H1 (cell line): ENCODE results near the gene HSD17B8. TPM values are rescaled to one million over a fixed set of nuclear protein-coding genes. Genes with fewer than 3 reads are reported as not detected.

Experiments used
- ATF3 ChIP-seq: IDR thresholded peaks from 2 replicates; pipeline ENCODE4 v1.6.1; 2011; ENCODE audit warnings: low read depth, mild to moderate bottlenecking, low read length; ENCODE audit not compliant: insufficient read depth
- BACH1 ChIP-seq: IDR thresholded peaks from 2 replicates; pipeline ENCODE4 v1.6.1; 2012; ENCODE audit warnings: low read length, improper control_type of control experiment
- BCL11A ChIP-seq, 2 experiments: IDR thresholded peaks; one replicate each; pipeline ENCODE4 v1.6.1; 2011; ENCODE audit warnings: low read depth in 2 of 2, low read length in 2 of 2, mild to moderate bottlenecking in 2 of 2
- CEBPB ChIP-seq: IDR thresholded peaks from 2 replicates; pipeline ENCODE4 v1.6.1; 2012; ENCODE audit warnings: low read depth, low read length
- CHD1 ChIP-seq: IDR thresholded peaks from 2 replicates; pipeline ENCODE4 v1.6.1; 2012; ENCODE audit warnings: low read depth, low read length, improper control_type of control experiment
- FOSL1 ChIP-seq: IDR thresholded peaks from 2 replicates; pipeline ENCODE4 v1.6.1; 2011; ENCODE audit warnings: mild to moderate bottlenecking, low read depth, low read length, moderate library complexity; ENCODE audit not compliant: insufficient read depth
- GTF2F1 ChIP-seq: IDR thresholded peaks from 2 replicates; pipeline ENCODE4 v1.6.1; 2012; ENCODE audit warnings: low read depth, low read length, improper control_type of control experiment, borderline replicate concordance
- JUND ChIP-seq: IDR thresholded peaks from 2 replicates; pipeline ENCODE4 v1.6.1; 2011; ENCODE audit warnings: mild to moderate bottlenecking, improper control_type of control experiment, low read length
- MAFK ChIP-seq: IDR thresholded peaks from 2 replicates; pipeline ENCODE4 v1.6.1; 2012; ENCODE audit warnings: low read depth, mild to moderate bottlenecking, improper control_type of control experiment, low read length
- POU5F1 ChIP-seq: IDR thresholded peaks from 2 replicates; pipeline ENCODE4 v1.6.1; 2011; ENCODE audit warnings: low read depth, mild to moderate bottlenecking, low read length, moderate library complexity
- RAD21 ChIP-seq, 2 experiments: IDR thresholded peaks in 1 of 2; conservative IDR thresholded peaks in 1 of 2; 2 replicates each; pipeline ENCODE4 v1.6.1; 2011; ENCODE audit warnings: low read depth in 2 of 2, low read length in 2 of 2, improper control_type of control experiment in 1 of 2, inconsistent platforms in 1 of 2, mild to moderate bottlenecking in 1 of 2, moderate library complexity in 1 of 2
- RBBP5 ChIP-seq: IDR thresholded peaks from 2 replicates; pipeline ENCODE4 v1.7.1; 2012; ENCODE audit warnings: low read depth, mild to moderate bottlenecking, inconsistent platforms, low read length, moderate library complexity, borderline replicate concordance
- SAP30 ChIP-seq: fragments of 300-600 bp; sonication (generic); IDR thresholded peaks from 2 replicates; pipeline ENCODE4 v1.7.1; 2012; ENCODE audit warnings: low read length, moderate library complexity, mild to moderate bottlenecking, inconsistent platforms; ENCODE audit not compliant: insufficient read depth, insufficient replicate concordance
- SP1 ChIP-seq: IDR thresholded peaks from 2 replicates; pipeline ENCODE4 v1.6.1; 2011; ENCODE audit warnings: low read depth, low read length
- SP2 ChIP-seq: IDR thresholded peaks from 2 replicates; pipeline ENCODE4 v1.6.1; 2012; ENCODE audit warnings: mild to moderate bottlenecking, low read length, inconsistent platforms
- TAF1 ChIP-seq: IDR thresholded peaks from 2 replicates; pipeline ENCODE4 v1.6.1; 2011; ENCODE audit warnings: mild to moderate bottlenecking, low read depth, low read length
- TBP ChIP-seq: IDR thresholded peaks from 2 replicates; pipeline ENCODE4 v1.6.1; 2011; ENCODE audit warnings: low read depth, low read length, improper control_type of control experiment
- USF2 ChIP-seq: IDR thresholded peaks from 2 replicates; pipeline ENCODE4 v1.6.1; 2011; ENCODE audit warnings: low read length, improper control_type of control experiment
- YY1 ChIP-seq: IDR thresholded peaks from 2 replicates; pipeline ENCODE4 v1.6.1; 2011; ENCODE audit warnings: low read depth, mild to moderate bottlenecking, low read length
- polyA plus RNA-seq, 7 experiments: library from polyadenylated mRNA; depleted of rRNA in 3 of 7; stranded (reverse) in 5 of 7; unstranded in 2 of 7; fragments of >200 nt in 5 of 7; fragments of 200-250 nt in 2 of 7; gene quantifications; 1 replicate in 5 of 7; 2 replicates in 1 of 7; 4 replicates in 1 of 7; pipeline versions ENCODE4 v1.2.1 to v1.2.3, GENCODE V29; 2011 to 2013; ENCODE audit warnings: missing spikeins in 2 of 7, mixed read lengths in 2 of 7
- total RNA-seq: library from RNA; stranded (reverse); fragmentation: NEBNext Ultra II Directional; extraction: Animal tissue kit (Norgen Biotek cat#: 25700); gene quantifications from 2 replicates; pipeline ENCODE4 v1.2.1, GENCODE V29; 2021
- TF ChIP-seq, protein P1 (sequence below), 3 experiments: IDR thresholded peaks; 1 replicate in 2 of 3; 2 replicates in 1 of 3; pipeline versions ENCODE4 v1.5.1 to v1.6.1; 2011; ENCODE audit warnings: low read length in 3 of 3, mild to moderate bottlenecking in 3 of 3, inconsistent platforms in 2 of 3, low read depth in 1 of 3, moderate library complexity in 1 of 3; ENCODE audit not compliant: insufficient read depth in 1 of 3; ENCODE audit errors: control extremely low read depth in 1 of 3

Gene HSD17B8
- total and polyA plus RNA-seq, 2 of the 8 experiments (the other 6 are each of a cell fraction or from before 2014, with no cell fraction given) = 3.3 to 17.1 TPM

DNA sequence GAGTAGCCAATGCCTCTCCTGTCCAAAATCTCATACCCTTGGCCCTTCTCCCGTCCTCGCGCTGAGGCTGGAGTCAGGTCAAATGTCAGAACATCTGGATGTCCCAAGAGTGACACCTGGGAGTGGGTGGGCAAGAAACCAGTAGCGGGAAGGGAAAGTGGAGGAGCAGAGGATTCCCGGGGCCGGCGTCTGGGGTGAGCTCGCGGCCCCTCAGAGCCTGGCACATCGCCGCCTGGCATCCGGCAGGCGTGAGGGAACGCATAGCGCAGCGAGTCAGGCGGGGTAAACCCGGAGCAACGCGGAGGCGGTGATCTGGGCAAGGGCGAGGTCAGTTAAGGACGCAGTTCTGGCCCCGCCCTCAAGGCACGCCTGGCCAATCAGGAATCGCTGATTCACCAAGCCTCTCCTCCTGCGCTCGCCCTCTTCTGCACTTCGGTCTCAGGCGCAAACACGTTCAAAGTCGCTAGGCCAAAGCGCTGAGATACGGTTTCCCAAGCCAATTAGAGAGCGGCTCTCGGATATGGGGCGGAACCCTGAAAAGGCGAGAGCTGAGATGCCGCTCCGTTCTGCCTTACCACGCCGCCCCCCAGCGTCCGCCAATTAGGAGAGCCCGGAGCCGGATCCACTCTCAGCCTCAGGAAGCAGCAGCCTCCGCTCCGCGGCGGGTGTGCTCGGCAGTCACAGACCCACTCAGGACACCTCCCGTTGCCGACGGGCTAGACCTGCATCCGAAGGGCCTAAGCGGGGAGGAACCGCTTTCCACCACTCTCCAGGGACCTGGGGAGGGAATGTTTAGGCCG is 44.7 kb downstream of the HSD17B8 start (continued):
- TF ChIP-seq RAD21 (IDR thresholded peaks at IDR 0.05 in 1 of 2, conservative IDR thresholded peaks at IDR 0.05 in 1 of 2; ENCODE audit: low read depth in 2 of 2, low read length in 2 of 2) (peak; percentile 6 to 22; a peak in 1 of 4 replicates), YY1 (no peak), BACH1 (0 out of 2 replicates have a peak, but pooled peaks have one; percentile 16), ATF3 (no peak), FOSL1 (no peak), TBP (peak; percentile 49), TAF1 (peak; percentile 36; the same call in 1 of the 2 replicates), SP2 (peak; percentile 19; the same call in 1 of the 2 replicates), GTF2F1 (no peak), BCL11A (IDR thresholded peaks at IDR 0.05; ENCODE audit: low read depth in 2 of 2, low read length in 2 of 2) (no peak), SAP30 (no peak), MAFK (peak; percentile 7; the same call in 1 of the 2 replicates), JUND (no peak), POU5F1 (no peak), USF2 (no peak), CHD1 (no peak), CEBPB (no peak), SP1 (peak; percentile 70; the same call in 1 of the 2 replicates), RBBP5 (no peak)
- TF ChIP-seq, protein P1, sequence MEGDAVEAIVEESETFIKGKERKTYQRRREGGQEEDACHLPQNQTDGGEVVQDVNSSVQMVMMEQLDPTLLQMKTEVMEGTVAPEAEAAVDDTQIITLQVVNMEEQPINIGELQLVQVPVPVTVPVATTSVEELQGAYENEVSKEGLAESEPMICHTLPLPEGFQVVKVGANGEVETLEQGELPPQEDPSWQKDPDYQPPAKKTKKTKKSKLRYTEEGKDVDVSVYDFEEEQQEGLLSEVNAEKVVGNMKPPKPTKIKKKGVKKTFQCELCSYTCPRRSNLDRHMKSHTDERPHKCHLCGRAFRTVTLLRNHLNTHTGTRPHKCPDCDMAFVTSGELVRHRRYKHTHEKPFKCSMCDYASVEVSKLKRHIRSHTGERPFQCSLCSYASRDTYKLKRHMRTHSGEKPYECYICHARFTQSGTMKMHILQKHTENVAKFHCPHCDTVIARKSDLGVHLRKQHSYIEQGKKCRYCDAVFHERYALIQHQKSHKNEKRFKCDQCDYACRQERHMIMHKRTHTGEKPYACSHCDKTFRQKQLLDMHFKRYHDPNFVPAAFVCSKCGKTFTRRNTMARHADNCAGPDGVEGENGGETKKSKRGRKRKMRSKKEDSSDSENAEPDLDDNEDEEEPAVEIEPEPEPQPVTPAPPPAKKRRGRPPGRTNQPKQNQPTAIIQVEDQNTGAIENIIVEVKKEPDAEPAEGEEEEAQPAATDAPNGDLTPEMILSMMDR (IDR thresholded peaks at IDR 0.05; ENCODE audit: control extremely low read depth in 1 of 3, insufficient read depth in 1 of 3, low read depth in 1 of 3, low read length in 3 of 3) = no peak
